Central memory CD4-positive, alpha-beta T cell (primary cell): ENCODE data around the gene LLGL1.

Source experiments
- DNase-seq: peaks from one replicate; pipeline ENCODE4 v3.0.0; 2022

Gene LLGL1

DNA sequence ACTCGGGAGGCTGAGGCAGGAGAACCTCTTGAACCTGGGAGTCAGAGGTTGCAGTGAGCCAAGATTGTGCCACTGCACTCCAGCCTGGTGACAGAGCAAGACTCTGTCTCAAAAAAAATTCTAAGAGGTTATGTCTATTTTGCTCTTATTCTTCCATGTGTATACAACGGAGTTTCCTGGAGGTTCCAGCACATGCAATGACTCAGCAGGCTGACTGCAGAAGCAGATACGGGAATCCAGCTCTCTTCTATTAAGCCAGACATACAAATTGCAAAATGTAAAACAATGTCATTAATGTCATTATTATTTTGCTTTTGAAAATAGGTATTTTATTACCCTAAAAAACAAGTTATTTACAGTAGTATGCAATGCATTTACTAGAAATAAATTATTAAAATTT is 53.4 kb downstream of the LLGL1 start:
- no peak for DNase-seq

DNA sequence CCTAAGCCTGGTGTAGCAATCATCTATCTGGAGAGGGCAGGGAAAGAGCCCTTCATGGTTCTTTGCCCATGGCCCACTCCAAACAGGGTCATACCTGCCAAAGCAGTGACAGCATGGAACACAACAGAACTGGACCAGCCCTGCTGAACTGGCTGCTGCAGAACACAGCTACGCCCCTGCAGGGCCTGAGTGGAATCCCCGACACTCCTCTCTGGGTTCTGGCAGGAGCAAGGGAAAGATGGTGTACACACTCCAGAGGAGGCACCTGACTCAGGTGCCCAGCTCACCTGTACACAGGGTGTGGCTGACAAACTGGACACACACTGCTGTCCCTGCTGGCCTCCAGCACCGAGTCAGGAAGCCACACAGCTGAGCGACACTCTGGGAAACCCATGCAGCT is 54.8 kb downstream of the LLGL1 start:
- DNase-seq = no peak

DNA sequence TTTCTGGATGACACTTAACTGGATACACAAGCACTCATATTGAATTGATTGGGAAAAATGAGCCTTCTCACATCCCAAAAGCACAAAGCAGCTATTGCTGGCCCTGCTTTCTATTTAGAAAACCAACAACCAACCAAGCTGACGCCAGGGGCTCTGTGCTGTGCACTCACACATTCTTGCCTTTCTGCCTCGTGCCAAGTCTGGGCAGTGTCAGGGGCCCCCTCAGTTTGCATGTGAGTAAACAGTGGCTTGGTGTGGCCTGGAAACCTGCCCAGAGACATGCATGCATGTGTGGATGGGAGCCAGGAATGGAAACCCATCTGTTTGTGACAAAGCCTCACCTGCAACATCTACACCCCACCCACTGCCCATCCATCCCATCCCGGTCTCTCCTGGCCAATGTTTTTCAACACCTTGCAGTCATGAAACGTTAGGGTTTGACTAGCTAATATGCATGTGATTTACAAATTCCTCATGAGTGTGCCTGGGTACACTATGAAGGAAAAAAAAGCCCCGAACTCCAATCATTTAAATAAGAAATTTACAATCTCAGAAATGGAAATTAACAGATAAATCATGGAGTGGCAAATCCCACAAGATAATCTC is 55.4 kb downstream of the LLGL1 start:
- DNase-seq = no peak

DNA sequence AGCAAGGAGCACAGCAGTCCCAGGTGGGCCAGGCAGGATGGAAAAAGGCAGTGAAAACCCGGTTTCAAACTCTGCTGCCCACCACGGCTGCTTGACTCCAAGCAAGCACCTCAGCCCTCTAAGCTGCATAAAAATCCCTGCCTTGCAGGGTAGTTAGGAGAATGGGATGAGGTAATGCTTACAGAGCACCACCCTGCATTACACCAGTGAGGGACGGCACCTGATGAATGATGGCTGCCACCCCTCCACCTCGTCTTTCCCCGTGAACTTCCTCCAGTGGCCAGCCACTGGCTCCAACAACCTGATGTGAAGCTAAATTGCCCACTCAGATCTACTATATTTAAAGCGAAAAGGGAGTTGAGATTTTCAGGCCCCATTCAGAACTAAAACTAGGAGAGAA is 56.4 kb downstream of the LLGL1 start:
- no peak for DNase-seq

DNA sequence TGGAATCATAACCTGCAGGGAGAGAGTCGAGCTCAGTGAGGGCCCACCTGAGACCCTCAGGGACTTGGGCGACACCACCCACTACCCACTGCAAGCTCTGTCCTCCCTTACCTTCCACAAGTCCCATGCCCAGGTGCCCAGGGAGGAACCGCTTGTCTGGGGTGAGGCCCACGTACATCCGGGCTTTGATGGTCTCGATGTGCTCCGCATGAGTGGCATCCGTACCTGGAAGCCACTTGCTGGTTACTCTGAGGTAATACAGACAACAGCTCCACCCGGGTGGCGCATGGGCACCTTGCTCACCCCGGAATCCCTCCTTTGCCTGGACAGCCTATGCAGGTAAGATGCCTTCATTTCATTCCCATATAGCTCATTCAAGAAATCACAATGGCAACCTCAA is 59.9 kb downstream of the LLGL1 start:
- no peak for DNase-seq

DNA sequence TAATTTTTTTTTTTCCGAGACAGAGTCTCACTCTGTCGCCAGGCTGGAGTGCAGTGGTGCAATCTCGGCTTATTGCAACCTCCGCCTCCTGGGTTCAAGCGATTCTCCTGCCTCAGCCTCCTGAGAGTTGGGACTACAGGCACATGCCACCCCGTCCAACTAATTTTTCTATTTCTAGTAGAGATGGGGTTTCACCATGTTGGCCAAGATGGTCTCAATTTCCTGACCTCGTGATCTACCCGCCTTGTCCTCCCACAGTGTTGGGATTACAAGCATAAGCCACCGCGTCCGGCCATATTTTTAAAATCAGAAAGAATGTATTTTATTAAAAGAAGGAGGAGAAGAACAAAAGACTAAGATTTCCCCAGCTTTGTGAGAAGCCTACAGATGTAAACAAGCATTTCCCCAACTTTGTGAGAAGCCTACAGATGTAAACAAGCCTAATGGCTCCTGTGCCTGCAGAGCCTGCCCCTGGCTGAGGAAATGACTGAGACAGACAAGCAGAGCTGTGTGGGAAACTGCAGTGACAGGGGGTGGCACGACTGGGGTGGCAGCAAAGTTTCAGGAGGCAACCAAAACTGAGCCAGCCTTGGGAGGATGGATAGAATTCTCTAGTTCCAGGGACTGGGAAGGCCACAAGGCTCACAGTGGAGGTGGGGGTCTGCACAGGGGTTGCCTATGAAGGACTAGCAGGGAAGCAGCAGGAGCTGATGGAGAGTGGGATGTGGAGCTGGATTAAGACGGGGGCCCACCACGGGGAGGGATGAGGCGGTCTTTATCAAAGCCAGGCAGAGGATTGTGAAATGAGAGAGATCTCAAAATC is 66.5 kb downstream of the LLGL1 start:
- no peak for DNase-seq
